ENCODE data around the gene FBP2. TPM values are rescaled to one million over a fixed set of nuclear protein-coding genes. Genes with fewer than 3 reads are reported as not detected.
A peak's percentile ranks its signal among the peaks of the same experiment; 100 is the strongest.
"Not testable (repeated sequence)": the region's sequence is repeated elsewhere in the genome, so short reads cannot be mapped to it uniquely, and the experiment has no call there.

Gene FBP2
- total RNA-seq, 1 donor = not detected

GRCh38 chr9:94599102-94599501, 5.5 kb upstream of the FBP2 start:
- no peak for TF ChIP-seq CTCF (IDR thresholded peaks at IDR 0.05; ENCODE audit: insufficient read depth, low read length)
- no peak for DNase-seq (ENCODE audit: low read depth)
- no peak overlapping the region for H3K4me3 ChIP-seq (ENCODE audit: low read depth, low read length)

- DNase-seq (ENCODE audit: low read depth); H3K4me3 ChIP-seq (ENCODE audit: low read depth, low read length): not testable (repeated sequence)
Measured at GRCh38 chr9:94592683-94593082, 941 bp downstream of the FBP2 start.

- TF ChIP-seq CTCF (IDR thresholded peaks at IDR 0.05; ENCODE audit: insufficient read depth, low read length) = no peak
- H3K4me3 ChIP-seq (ENCODE audit: low read depth, low read length) = no peak overlapping the region
- DNase-seq (ENCODE audit: low read depth) = no peak
Measured at GRCh38 chr9:94591876-94592275, 1.7 kb downstream of the FBP2 start.

GRCh38 chr9:94591046-94591545, 2.5 kb downstream of the FBP2 start:
- H3K4me3 ChIP-seq (ENCODE audit: low read depth, low read length); DNase-seq (ENCODE audit: low read depth): not testable (repeated sequence)

GRCh38 chr9:94588681-94589080, 4.9 kb downstream of the FBP2 start:
- no peak for DNase-seq (ENCODE audit: low read depth)
- no peak for TF ChIP-seq CTCF (IDR thresholded peaks at IDR 0.05; ENCODE audit: insufficient read depth, low read length)
- no peak overlapping the region for H3K4me3 ChIP-seq (ENCODE audit: low read depth, low read length)

- DNase-seq (ENCODE audit: low read depth) = peak; percentile 45
- no peak overlapping the region for H3K4me3 ChIP-seq (ENCODE audit: low read depth, low read length)
- TF ChIP-seq CTCF (IDR thresholded peaks at IDR 0.05; ENCODE audit: insufficient read depth, low read length) = no peak
Measured at GRCh38 chr9:94586814-94587213, 6.8 kb downstream of the FBP2 start.

- no peak for TF ChIP-seq CTCF (IDR thresholded peaks at IDR 0.05; ENCODE audit: insufficient read depth, low read length)
- DNase-seq (ENCODE audit: low read depth) = no peak
- no peak overlapping the region for H3K4me3 ChIP-seq (ENCODE audit: low read depth, low read length)
Measured at GRCh38 chr9:94586316-94586715, 7.3 kb downstream of the FBP2 start.

GRCh38 chr9:94584555-94584954, 9.1 kb downstream of the FBP2 start:
- DNase-seq (ENCODE audit: low read depth) = no peak
- H3K4me3 ChIP-seq (ENCODE audit: low read depth, low read length) = no peak overlapping the region
- TF ChIP-seq CTCF (IDR thresholded peaks at IDR 0.05; ENCODE audit: insufficient read depth, low read length) = no peak
